Fibroblast of mammary gland (primary cell): ENCODE measurements around the gene MICU2.

Source experiments
- DNase-seq: peaks from one replicate; pipeline ENCODE4 v3.0.0-alpha.2; 2010; ENCODE audit warnings: low read depth
- H3K4me3 ChIP-seq: 2 replicates; pipeline ENCODE4 v1.5.1; 2011; ENCODE audit warnings: low read depth, mild to moderate bottlenecking, low read length, moderate library complexity; ENCODE audit not compliant: control insufficient read depth
- TF ChIP-seq, protein P1 (sequence below): conservative IDR thresholded peaks from 2 replicates; pipeline ENCODE4 v1.5.1; 2011; ENCODE audit warnings: low read depth, low read length, inconsistent platforms; ENCODE audit not compliant: control insufficient read depth, insufficient read depth

Gene MICU2

DNA sequence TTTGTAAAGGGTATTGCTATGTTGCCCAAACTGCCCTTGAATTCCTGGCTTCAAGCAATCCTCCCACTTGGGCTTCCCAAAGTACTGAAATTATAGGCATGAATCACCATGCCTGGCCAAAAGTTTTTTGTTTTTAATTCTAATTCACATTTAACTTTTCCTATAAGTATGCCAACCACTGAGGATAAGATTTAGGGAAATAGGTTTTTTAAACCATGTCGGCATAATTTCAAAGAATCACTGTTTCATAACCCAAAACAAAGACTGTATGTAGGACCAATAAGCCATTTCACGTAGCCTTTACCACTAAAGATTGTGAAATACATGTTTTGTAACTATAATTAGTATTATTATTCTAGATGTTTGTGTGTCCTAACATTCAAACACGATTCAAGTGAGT lies 153.0 kb downstream of the MICU2 start:
- TF ChIP-seq, protein P1, sequence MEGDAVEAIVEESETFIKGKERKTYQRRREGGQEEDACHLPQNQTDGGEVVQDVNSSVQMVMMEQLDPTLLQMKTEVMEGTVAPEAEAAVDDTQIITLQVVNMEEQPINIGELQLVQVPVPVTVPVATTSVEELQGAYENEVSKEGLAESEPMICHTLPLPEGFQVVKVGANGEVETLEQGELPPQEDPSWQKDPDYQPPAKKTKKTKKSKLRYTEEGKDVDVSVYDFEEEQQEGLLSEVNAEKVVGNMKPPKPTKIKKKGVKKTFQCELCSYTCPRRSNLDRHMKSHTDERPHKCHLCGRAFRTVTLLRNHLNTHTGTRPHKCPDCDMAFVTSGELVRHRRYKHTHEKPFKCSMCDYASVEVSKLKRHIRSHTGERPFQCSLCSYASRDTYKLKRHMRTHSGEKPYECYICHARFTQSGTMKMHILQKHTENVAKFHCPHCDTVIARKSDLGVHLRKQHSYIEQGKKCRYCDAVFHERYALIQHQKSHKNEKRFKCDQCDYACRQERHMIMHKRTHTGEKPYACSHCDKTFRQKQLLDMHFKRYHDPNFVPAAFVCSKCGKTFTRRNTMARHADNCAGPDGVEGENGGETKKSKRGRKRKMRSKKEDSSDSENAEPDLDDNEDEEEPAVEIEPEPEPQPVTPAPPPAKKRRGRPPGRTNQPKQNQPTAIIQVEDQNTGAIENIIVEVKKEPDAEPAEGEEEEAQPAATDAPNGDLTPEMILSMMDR = no peak
- DNase-seq = peak; percentile 16
- no peak overlapping the region for H3K4me3 ChIP-seq

GRCh38 chr13:21446656-21447055 lies 157.3 kb downstream of the MICU2 start:
- TF ChIP-seq, protein P1 = no peak
- no peak overlapping the region for H3K4me3 ChIP-seq
- no peak for DNase-seq

- DNase-seq = no peak
- no peak overlapping the region for H3K4me3 ChIP-seq
- TF ChIP-seq, protein P1 = no peak
These were observed 158.2 kb downstream of the MICU2 start for GRCh38 chr13:21445759-21446158.

- no peak for DNase-seq
- no peak overlapping the region for H3K4me3 ChIP-seq
- TF ChIP-seq, protein P1 = no peak
These were observed 160.8 kb downstream of the MICU2 start for GRCh38 chr13:21443171-21443570.
